Gastroesophageal sphincter (tissue), 3 donors: ENCODE results near the gene TULP4.

Source experiments
- CTCF ChIP-seq, 4 experiments: fragments of 200-600 bp in 2 of 4; fragments of 450-650 bp in 2 of 4; sonication (generic) in 1 of 4; IDR thresholded peaks; one replicate each; pipeline ENCODE4 v1.5.1; 2017 to 2019; ENCODE audit warnings: antibody characterized with exemption in 4 of 4, mild to moderate bottlenecking in 2 of 4, moderate library complexity in 2 of 4
- EP300 ChIP-seq: sonication (generic); formaldehyde crosslinking; IDR thresholded peaks from one replicate; pipeline ENCODE4 v1.6.1; 2017; ENCODE audit warnings: antibody characterized with exemption, mild to moderate bottlenecking
- POLR2A ChIP-seq, 2 donors: fragments of 450-650 bp; IDR thresholded peaks; one replicate each; pipeline ENCODE4 v1.6.1; 2017; ENCODE audit warnings: antibody characterized with exemption in 2 of 2, mild to moderate bottlenecking in 2 of 2, moderate library complexity in 1 of 2
- POLR2AphosphoS5 ChIP-seq: sonication (generic); formaldehyde crosslinking; IDR thresholded peaks from one replicate; pipeline ENCODE4 v1.6.1; 2017; ENCODE audit warnings: antibody characterized with exemption

- TF ChIP-seq CTCF (IDR thresholded peaks at IDR 0.05) (no peak), POLR2AphosphoS5 (no peak), POLR2A (IDR thresholded peaks at IDR 0.05) (no peak), EP300 (no peak)
Measured at GRCh38 chr6:158388727-158389126, 76.5 kb downstream of the TULP4 start.
